Right ventricle myocardium inferior (tissue), 1 donor: ENCODE data around the gene GRB14. TPM values are rescaled to one million over a fixed set of nuclear protein-coding genes. Genes with fewer than 3 reads are reported as not detected.
"Not testable (repeated sequence)": the region's sequence is repeated elsewhere in the genome, so short reads cannot be mapped to it uniquely, and the experiment has no call there.

Experiments used
- ATAC-seq: fragments of 200-7000 bp; cut with Tn5 transposase; one replicate; pipeline ENCODE4 v1.9.1; 2020; ENCODE audit warnings: mild to moderate bottlenecking, moderate library complexity
- DNase-seq: peaks from one replicate; pipeline ENCODE4 v3.0.0; 2021; ENCODE audit errors: missing footprints
- intact Hi-C: fragments of 100-400 bp; cut with DNase I; formaldehyde crosslinking; loops from one replicate; pipeline ENCODE4 v1.11.0; 2022
- long read RNA-seq: library from polyadenylated mRNA; unstranded; transcript quantifications from one replicate; pipeline ENCODE4 v2.0.0, GENCODE V29; 2021
- total RNA-seq: library from RNA; stranded (reverse); fragmentation: NEBNext Ultra II Directional; extraction: Animal tissue kit (Norgen Biotek cat#: 25700); gene quantifications from one replicate; pipeline ENCODE4 v1.2.1, GENCODE V29; 2021
- donor health status: DM: no; HTN: yes; CAD: no; lungs with severe emphysema.

The GRB14 gene
- total RNA-seq, result 22.1 TPM
- long read RNA-seq, transcript GRB14-201 (14 exons, 2,382 nt), result major isoform, 19 of 27 reads
- long read RNA-seq, partial matches to known transcripts, result 4 of 27 reads
- long read RNA-seq, other reads (novel, unspliced or antisense), result 4 of 27 reads

DNA sequence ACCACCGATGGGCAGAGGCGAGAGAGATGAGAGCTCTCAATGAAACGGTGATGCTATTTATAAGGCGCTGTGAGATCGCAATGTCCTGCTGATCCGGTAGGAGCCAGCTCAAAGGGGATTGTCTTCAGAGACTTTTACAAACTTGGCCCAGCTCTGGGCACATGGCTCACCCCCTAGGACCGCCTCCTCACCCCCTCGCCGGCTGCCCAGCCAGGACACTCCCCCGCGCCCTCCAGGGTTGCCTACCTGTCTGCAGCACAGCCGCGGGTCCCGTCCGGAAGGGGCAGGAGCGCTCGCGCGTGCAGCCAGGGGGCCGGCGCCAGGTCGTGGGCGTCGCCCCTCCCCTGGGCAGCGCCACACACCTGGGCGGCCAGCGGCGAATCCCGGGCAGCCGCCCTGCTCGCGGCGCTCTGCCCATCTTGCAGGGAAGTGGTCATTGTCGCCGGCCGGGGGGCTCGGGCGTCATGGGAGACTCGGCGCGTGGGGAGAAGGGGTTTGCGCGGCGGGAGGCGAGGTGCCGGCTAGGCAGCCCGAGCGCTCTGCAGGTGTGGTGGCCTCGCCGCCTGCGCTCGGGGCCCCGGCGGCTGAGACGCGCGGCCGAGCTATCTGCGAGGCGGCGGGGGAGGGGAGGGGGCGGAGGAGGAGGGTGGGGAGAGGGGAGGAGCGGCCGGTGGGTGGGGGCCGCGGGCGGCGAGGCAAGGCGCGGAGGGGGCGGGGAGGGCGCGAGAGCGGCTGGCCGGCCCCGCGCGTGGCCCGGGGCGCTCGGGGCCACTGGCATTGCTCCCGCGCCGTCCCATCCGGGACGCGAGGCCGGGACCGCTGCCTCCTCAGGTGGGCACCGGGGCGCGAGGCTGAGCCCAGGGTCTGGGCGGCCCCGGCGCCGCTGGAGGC, at the start of gene GRB14:
Gene GRB14 (minus strand): TSS at position 610 of the 891 bp plus-strand sequence. CDS start 173 bp downstream, at position 437.
- DNase-seq (peak; percentile 66), ATAC-seq (peak; percentile 95)
- intact Hi-C loops, result loop anchor here (2.0 kb wide), 1 partner anchor 42 kb away; no protein-coding TSS in a partner anchor

DNA sequence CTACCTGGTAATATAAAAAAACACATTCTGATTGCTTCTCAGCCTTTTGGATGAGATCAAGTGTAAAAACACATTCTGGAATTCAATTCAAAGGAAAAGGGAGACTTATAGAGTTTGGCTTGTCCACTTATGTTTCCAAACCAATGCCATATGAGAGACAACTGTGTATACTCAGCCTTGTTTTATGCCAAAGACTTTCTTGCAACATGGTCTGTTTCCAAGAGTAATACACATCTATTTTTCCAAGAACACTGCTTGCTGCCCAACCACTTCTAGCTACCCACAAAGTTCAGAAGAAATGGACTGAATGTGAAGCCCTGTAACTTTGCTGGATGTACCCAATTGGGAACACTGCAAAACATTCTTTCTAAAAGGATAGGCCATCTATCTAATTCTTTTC, 48.0 kb upstream of the GRB14 start:
- DNase-seq (no peak), ATAC-seq (no peak)
- intact Hi-C loops, result no loop called here

DNA sequence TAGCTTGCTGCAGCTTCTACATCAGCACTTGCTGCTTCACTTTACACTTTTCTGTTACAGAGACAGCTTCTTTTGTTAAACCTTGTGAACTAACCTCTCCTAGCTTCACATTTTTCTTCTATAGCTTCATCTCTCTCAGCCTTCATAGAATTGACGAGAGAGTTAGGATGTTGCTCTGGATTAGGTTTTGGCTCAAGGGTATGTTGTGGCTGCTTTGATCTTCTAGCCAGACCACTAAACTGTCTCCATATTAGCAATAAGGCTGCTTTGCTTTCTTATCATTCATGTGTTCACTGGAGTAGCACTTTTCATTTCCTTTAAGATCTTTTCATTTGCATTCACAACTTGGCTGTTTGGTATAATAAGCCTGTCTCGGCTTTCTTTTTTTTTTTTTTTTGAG, 46.3 kb upstream of the GRB14 start:
- ATAC-seq (no peak), DNase-seq (no peak)
- intact Hi-C loops, result no loop called here

GRCh38 chr2:164664070-164664469, 42.8 kb upstream of the GRB14 start:
- intact Hi-C loops, result no loop called here
- ATAC-seq (no peak), DNase-seq (no peak)

- ATAC-seq (no peak), DNase-seq (no peak)
- intact Hi-C loops, result loop anchor here (2.0 kb wide), 1 partner anchor 42 kb away; the partner anchor contains the start of gene GRB14
These were observed 41.8 kb upstream of the GRB14 start for GRCh38 chr2:164662868-164663631.

DNA sequence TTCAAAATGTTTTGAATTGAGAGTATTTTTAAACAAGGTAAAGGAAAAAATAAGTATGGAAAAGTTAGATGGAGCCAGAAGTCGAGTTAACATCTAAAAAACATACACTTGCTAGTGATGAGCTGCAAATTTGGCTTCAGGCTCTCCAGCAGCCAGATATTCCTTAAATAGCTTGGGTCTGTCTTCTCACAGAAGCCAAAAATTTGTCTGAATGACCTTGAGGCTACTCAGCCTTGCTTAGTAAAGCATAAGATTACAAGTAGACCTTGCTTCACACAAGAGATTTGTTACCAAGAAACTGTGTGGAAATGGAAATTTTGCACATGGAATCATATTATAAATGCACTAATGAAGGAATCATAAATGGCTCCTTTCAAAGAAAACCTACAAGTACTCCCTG, 40.8 kb upstream of the GRB14 start:
- ATAC-seq (peak; percentile 59), DNase-seq (no peak)
- intact Hi-C loops, result loop anchor here (2.0 kb wide), 1 partner anchor 41 kb away; the partner anchor contains the start of gene GRB14

- intact Hi-C loops, result no loop called here
- ATAC-seq (no peak), DNase-seq (no peak)
These were observed 40.1 kb upstream of the GRB14 start for GRCh38 chr2:164661349-164661748.

GRCh38 chr2:164657129-164657528, 35.8 kb upstream of the GRB14 start:
- intact Hi-C loops, result no loop called here
- ATAC-seq, result no peak
- DNase-seq, result no peak

- no peak for DNase-seq
- ATAC-seq, result no peak
- intact Hi-C loops, result no loop called here
These were observed 34.5 kb upstream of the GRB14 start for GRCh38 chr2:164655750-164656149.

GRCh38 chr2:164655336-164655735, 34.1 kb upstream of the GRB14 start:
- intact Hi-C loops, result no loop called here
- DNase-seq (no peak), ATAC-seq (no peak)

- ATAC-seq, result no peak
- DNase-seq, result no peak
- intact Hi-C loops, result no loop called here
These were observed 30.1 kb upstream of the GRB14 start for GRCh38 chr2:164651361-164651760.

DNA sequence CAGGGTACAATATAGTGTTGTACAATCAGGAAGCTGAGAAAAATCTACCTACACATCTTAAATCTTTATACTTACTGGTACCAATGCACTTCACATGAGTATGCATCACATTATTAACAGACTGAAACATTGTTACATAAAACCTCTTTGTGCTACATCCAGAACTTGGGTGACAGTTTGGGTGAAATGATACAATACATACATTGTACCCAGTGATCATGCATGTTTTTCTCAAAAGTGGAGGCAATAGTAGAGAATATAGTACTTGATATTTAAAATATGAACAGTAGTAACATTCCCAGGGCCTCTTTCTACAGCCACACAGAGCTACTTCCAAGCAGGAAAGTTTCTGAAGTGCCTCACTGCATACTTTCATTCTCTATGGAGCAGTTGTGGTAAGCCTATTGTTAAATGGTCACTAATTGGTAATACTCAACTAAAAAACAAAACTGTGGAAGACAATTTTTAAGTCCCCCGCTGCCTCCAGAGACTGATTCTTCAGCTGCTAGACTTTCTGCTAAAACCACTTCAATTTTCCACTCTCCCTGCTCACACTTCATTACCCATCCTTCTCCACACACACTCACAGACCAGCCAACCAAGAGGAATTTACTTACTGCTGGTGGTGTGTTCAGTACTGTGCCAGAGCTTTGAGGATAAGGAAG, 22.9 kb upstream of the GRB14 start:
- DNase-seq (no peak), ATAC-seq (no peak)
- intact Hi-C loops, result no loop called here

DNA sequence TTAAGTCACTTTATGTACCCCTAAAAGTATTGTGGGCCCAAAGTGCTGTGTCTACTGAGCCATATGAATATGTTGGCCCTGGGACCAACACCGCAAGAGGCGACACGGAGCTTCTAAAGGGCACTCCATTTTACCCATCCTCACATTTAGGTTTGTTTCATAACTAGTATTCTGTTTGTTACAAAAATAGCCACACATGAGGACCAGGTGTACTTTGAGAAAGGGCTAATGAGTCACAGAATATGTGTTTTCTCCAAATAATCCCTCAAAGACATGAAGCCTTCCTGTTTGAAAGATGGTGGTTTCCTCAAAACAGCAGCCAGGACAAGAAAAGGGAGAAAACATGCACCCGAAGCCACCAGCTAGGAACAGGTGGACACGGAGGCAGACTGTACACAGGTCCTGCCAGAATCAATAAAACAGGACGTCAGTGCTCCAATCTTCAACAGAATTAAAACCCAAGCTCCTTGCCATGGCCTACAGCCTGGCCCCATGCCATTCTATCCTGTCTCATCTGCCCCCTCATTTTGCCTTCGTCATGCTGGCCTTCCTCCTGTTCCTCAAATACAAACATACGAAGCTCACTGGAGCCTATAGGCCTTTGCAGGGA, 21.8 kb upstream of the GRB14 start:
- intact Hi-C loops, result no loop called here
- ATAC-seq (no peak), DNase-seq (no peak)

DNA sequence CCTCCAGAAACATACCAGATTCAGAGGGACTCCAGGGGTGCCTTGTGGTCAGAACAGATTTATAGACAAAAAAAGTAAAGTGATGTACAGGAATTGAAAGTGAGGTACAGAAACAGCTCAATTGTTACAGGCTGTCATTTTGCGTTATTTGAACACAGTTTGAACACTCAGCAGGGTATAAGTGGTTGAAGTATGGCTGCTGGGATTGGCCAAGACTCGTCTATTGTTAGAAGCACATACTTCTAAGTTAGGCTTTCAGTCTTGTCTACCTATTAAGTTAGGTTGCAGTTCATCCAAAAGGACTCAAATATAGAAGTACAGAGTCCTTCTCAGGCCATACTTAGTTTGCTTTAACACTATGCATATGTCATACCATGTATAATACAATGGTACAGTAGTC, 21.0 kb upstream of the GRB14 start:
- intact Hi-C loops, result no loop called here
- DNase-seq, result no peak
- no peak for ATAC-seq

DNA sequence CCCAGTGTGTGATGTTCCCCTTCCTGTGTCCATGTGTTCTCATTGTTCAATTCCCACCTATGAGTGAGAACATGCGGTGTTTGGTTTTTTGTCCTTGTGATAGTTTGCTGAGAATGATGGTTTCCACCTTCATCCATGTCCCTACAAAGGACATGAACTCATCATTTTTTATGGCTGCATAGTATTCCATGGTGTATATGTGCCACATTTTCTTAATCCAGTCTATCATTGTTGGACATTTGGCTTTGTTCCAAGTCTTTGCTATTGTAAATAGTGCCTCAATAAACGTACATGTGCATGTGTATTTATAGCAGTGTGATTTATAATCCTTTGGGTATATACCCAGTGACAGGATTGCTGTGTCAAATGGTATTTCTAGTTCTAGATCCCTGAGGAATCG, 7.0 kb upstream of the GRB14 start:
- intact Hi-C loops, ATAC-seq, DNase-seq: not testable (repeated sequence)

DNA sequence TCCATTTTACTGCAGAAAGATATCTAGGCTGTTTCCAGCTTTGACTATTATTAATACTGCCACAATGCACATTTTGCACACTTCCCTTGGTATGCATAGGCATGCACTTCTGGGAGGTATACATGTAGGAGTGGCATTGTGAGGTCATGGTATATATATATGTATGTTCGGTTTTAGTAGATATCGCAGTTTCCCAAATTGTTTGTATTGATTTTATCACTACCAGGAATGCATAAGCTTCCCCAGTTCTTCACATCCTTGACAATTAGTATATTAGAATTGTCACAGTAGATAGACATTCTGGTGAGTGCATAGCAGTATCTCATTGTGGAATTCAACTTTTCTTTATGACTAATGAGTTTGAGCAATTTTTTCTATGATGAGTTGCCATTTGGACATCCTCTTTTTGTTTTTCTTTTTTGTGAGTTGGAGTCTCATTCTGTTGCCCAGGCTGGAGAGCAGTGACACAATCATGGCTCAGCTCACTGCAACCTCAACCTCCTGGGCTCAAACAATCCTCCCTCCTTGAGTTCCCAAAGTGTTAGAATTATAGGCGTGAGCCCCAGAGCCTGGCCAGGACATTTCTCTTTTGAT, 4.2 kb upstream of the GRB14 start:
- ATAC-seq (no peak), DNase-seq (no peak)
- intact Hi-C loops, result no loop called here

GRCh38 chr2:164624316-164624715, 3.0 kb upstream of the GRB14 start:
- ATAC-seq (no peak), DNase-seq (no peak)
- intact Hi-C loops, result no loop called here

DNA sequence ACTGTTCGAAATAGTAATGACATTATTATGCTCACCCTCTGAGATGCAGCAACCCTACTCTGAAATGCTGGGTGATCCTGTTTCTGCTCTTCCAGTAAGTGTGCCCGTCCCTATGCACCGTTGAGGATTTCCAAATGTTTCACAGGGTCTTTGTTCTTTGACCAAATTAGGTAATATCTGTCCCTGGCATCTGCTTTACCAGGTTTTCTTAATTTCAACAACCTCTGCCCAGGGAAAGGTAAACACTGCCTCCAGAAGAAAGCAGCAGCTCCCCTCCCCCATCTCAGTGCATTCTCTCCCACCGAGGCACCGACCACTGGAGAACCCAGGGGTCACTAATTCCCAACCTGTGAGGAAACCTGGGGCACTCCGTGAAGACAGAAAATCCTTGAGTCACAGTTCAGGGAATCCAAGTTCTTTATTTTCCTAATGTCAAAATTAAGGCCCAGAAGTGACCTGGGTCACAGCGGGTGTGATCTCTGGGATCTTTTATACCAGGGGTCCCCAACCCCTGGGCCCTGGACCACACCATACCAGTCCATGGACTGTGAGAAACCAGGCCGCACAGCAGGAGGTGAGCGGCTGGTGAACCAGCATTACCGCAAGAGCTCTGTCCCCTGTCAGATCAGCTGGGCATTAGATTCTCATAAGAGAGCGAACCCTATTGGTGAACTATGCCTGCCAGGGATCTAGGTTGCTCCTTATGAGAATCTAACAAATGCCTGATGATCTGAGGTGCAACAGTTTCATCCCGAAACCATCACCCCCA, 1.2 kb upstream of the GRB14 start:
- DNase-seq (no peak), ATAC-seq (no peak)
- intact Hi-C loops, result no loop called here
